HFFc6 (cell line): ENCODE data around the gene GBA2. TPM values are rescaled to one million over a fixed set of nuclear protein-coding genes. Genes with fewer than 3 reads are reported as not detected.
A peak's percentile ranks its signal among the peaks of the same experiment; 100 is the strongest.

ENCODE experiments used
- DNase-seq: peaks from one replicate; pipeline ENCODE4 v3.0.0-alpha.2; 2018
- H3K27ac Mint-ChIP-seq: 2 replicates; pipeline ENCODE4 v1.8.0; 2020; ENCODE audit warnings: mild to moderate bottlenecking, mixed read lengths
- H3K27me3 Mint-ChIP-seq: 2 replicates; pipeline ENCODE4 v1.8.0; 2021; ENCODE audit warnings: mild to moderate bottlenecking, moderate library complexity, mixed read lengths; ENCODE audit not compliant: insufficient read depth
- H3K36me3 Mint-ChIP-seq: 2 replicates; pipeline ENCODE4 v1.8.0; 2021; ENCODE audit warnings: low read depth, mixed read lengths
- H3K4me1 Mint-ChIP-seq: 2 replicates; pipeline ENCODE4 v1.8.0; 2020; ENCODE audit warnings: low read depth, mixed read lengths
- H3K4me3 Mint-ChIP-seq: 2 replicates; pipeline ENCODE4 v1.8.0; 2020; ENCODE audit warnings: mild to moderate bottlenecking, moderate library complexity, mixed read lengths
- H3K9me3 Mint-ChIP-seq: 2 replicates; pipeline ENCODE4 v1.8.0; 2020; ENCODE audit warnings: mild to moderate bottlenecking, mixed read lengths
- CTCF ChIP-seq: fragments of 200-600 bp; sonication (generic); IDR thresholded peaks from 2 replicates; pipeline ENCODE4 v1.5.0; 2021; ENCODE audit warnings: antibody characterized with exemption, mild to moderate bottlenecking
- total RNA-seq, 6 experiments: library from RNA; stranded (reverse); fragmentation: NEBNext Ultra II Directional; extraction: Animal tissue kit (Norgen Biotek cat#: 25700); gene quantifications; 2 replicates in 1 of 6; 3 replicates in 5 of 6; pipeline ENCODE4 v1.2.3, GENCODE V29; 2021

Gene GBA2
- total RNA-seq, 6 experiments from 2014 or later, result 22.9 to 25.7 (median 24.0) TPM

DNA sequence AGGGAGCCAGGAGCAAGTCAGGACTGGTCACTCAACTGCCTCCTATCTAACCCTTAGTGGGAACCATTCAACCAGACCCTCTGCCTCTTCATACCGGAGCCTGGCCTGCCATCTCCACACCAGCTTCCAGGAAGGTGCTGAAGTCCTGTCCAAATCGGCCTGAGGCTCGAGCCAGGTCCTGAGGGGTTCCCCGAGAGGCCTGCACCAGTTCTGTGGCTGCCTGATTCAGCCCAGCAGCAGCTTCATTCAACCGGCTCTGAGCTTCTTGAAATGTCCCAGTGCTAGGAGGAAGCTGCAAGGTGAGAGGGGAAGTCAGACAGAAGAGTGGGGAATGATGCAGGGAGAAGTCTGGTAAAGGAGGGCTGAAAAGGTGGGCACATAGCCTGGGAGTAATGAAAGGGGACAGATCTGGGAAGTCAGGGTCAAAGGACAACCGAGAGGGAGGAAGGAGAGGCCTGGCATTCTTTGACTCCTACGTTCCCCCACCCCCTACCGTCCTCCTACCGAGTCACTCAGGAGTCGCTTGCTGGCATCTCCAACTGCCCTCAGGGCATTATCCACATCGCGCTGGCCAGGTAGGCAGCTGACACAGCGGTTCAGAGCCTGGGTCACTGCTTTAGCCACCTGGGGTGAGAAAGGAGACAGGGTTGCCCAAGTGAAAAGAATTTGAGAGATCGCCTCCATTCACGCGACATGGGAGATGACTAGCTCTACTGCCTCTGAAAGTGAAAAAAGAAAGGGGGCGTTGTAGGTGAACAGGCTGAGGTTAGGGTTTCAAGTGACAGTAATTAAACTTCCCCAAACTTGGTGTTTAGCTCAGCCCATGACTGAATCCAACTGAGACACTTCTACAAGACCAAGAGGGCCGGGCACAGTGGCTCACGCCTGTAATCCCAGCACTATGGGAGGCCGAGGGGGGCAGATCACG lies 37.3 kb downstream of the GBA2 start:
- H3K4me1 Mint-ChIP-seq, result peaks cover 14% of the 10 kb centered on the region; the same call in 1 of the 2 replicates

GRCh38 chr9:35710818-35711500 lies 38.1 kb downstream of the GBA2 start:
- peak overlapping the region; percentile 21; the same call in 1 of the 2 replicates for H3K27ac Mint-ChIP-seq
- H3K9me3 Mint-ChIP-seq, result no peaks in the 10 kb centered on the region
- no peaks in the 10 kb centered on the region; the same call in none of the 2 replicates for H3K27me3 Mint-ChIP-seq
- H3K4me1 Mint-ChIP-seq, result peaks cover 6% of the 10 kb centered on the region; the same call in 1 of the 2 replicates
- DNase-seq, result no peak
- no peak for TF ChIP-seq CTCF
- peaks cover 63% of the 10 kb centered on the region for H3K36me3 Mint-ChIP-seq
- H3K4me3 Mint-ChIP-seq, result no peak overlapping the region

More for the DNA sequence above, 37.3 kb downstream of the GBA2 start:
- no peaks in the 10 kb centered on the region; the same call in none of the 2 replicates for H3K27me3 Mint-ChIP-seq
- no peak for DNase-seq
- H3K4me3 Mint-ChIP-seq, result no peak overlapping the region
- no peaks in the 10 kb centered on the region for H3K9me3 Mint-ChIP-seq
- H3K27ac Mint-ChIP-seq, result no peak overlapping the region; the same call in 1 of the 2 replicates
- H3K36me3 Mint-ChIP-seq, result peaks cover 67% of the 10 kb centered on the region
- no peak for TF ChIP-seq CTCF

- H3K27me3 Mint-ChIP-seq, result peaks cover 3% of the 10 kb centered on the region
- H3K4me3 Mint-ChIP-seq, result no peak overlapping the region
- no peaks in the 10 kb centered on the region for H3K4me1 Mint-ChIP-seq
- H3K36me3 Mint-ChIP-seq, result peaks cover 59% of the 10 kb centered on the region
- no peak for TF ChIP-seq CTCF
- DNase-seq, result no peak
- peak overlapping the region; percentile 23; the same call in 1 of the 2 replicates for H3K27ac Mint-ChIP-seq
- no peaks in the 10 kb centered on the region for H3K9me3 Mint-ChIP-seq
These were observed 40.9 kb downstream of the GBA2 start for GRCh38 chr9:35708146-35708545.

DNA sequence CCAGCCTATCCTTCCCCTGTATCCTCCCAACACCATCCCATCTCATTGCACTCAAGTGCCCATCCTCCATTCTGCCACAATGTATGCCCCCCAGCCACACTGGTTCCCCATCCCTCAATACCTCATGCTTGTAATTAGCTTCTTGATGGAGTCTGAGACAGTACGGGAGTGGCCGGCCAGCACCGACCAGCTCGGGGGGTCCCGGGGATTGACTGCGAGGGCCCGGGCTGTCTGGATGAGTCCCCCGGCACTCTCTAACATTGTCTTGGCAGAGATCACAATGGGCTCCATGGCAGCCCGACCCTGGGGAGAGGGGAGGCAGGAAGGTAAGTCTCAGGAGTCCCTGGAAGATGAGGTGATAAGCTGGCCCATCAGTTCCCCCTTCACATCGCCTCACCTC lies 42.1 kb downstream of the GBA2 start:
- peak overlapping the region; percentile 21; the same call in 1 of the 2 replicates for H3K27ac Mint-ChIP-seq
- peaks cover 3% of the 10 kb centered on the region for H3K27me3 Mint-ChIP-seq
- peaks cover 55% of the 10 kb centered on the region for H3K36me3 Mint-ChIP-seq
- no peak for TF ChIP-seq CTCF
- H3K9me3 Mint-ChIP-seq, result no peaks in the 10 kb centered on the region
- no peak for DNase-seq
- no peaks in the 10 kb centered on the region for H3K4me1 Mint-ChIP-seq
- no peak overlapping the region for H3K4me3 Mint-ChIP-seq

DNA sequence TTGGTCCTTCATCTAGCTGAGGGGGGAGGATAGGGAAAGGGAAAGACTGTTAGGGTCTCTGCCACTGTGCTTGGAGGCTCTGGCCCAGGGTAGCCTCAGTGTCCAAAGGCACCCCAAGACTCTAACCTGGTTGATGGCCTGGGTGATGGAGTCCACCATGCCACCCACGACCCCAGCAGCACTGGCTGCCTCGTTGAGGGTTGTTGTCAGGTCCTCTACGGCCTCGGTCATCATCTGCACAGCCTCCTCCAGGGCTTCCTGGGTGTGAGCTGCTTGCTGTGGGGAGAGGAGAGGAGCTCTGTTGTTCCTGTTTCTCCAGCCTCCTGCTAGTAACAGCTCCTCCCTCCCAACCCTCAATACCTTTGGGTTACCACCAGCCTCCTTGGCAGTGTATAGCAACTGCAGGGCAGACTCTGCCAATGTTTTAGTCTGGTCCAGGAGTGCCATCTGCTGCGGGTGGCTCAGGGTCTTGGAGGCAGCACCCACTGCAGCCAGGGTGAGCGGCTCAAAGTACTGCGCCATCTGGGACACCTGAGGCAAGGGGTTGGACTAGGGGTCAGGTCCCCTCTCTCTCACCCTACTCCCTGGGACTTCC lies 43.1 kb downstream of the GBA2 start:
- TF ChIP-seq CTCF, result no peak
- H3K9me3 Mint-ChIP-seq, result no peaks in the 10 kb centered on the region
- no peak overlapping the region for H3K27ac Mint-ChIP-seq
- H3K4me1 Mint-ChIP-seq, result no peaks in the 10 kb centered on the region
- peaks cover 3% of the 10 kb centered on the region for H3K27me3 Mint-ChIP-seq
- DNase-seq, result no peak
- H3K4me3 Mint-ChIP-seq, result no peak overlapping the region
- H3K36me3 Mint-ChIP-seq, result peaks cover 47% of the 10 kb centered on the region
